GM19099 (cell line): ENCODE data around the gene TMEM97.
A peak's percentile ranks its signal among the peaks of the same experiment; 100 is the strongest.

Experiments used
- POLR2A ChIP-seq: IDR thresholded peaks from 3 replicates; pipeline ENCODE4 v1.6.1; 2011; ENCODE audit warnings: low read depth; ENCODE audit not compliant: insufficient read length; ENCODE audit errors: extremely low read depth

TMEM97 gene

DNA sequence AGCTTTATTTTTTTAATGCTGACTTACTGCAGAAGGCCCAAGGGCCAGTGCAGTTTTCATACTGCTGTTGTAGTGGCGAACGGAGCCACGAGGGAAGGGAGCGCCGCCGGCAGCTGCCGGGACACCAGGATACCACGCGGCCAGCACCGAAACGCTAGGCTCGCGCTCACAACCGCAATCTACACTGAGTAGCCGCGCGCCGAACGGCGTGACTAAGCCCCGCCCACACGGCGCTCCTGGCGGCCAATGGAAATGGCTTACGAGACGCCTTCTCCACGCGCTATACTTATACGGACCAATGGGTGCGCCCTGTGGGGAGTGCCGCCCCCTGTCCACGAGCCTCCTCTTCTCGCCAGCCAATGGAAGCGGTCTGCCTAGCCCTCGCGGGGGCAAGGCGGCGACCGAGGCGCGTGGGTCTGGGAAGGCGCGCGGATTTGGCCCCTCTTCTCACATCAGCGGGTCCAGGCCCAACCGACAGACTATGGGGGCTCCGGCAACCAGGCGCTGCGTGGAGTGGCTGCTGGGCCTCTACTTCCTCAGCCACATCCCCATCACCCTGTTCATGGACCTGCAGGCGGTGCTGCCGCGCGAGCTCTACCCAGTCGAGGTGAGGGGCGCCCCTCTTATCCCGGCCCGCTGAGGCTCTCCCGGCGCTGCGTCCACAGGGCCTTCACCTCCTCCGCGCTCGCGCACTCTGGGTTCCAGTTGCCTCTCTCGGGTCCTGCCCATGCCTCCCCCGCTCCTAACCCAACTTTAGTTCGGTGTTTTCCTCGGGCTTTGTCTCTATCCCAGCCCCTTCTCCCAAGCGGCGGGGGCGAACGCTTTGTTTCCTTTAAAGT is at the start of gene TMEM97:
Gene TMEM97 (plus strand): TSS at position 442 of the 839 bp plus-strand sequence. CDS start 40 bp downstream, at position 482.
- peak; percentile 81 for TF ChIP-seq POLR2A

DNA sequence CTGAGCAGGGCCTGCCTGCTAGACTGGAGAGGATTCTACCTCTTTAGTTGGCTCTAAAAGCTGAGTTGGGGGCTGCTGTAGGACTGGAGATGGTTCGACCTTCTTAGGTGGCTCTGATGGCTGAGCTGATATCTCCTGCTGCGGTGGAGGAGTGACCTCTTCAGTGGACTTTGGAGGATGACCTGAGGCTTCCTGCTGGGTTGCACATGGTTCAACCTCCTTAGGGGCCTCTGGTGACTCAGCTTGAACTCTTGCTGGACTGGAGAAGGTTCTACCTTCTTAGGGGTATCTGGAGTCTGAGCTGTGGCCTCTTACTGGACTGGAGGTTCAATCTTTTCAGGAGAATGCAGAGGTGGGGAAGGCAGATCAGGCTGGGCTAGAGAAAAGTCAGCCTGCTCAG is 48.9 kb upstream of the TMEM97 start:
- no peak for TF ChIP-seq POLR2A

DNA sequence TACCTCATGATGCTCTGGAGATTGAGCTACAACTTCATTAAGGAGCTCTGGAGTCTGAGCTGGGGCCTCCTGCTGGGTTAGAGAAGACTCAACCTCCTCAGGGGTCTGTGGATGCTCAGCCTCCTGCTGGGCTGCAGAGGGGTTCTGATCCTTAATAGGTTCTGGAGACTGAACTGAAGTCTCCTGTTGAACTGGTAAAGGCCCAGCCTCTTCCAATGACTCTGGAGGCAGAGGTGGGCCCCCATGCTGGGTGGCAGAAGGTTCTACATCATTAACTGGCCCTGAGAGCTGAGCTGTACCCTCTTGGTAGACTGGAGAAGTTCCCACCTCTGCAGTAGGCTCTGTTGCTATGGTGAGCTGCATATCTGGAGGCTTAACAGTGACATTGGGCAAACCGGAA is 48.1 kb upstream of the TMEM97 start:
- no peak for TF ChIP-seq POLR2A

DNA sequence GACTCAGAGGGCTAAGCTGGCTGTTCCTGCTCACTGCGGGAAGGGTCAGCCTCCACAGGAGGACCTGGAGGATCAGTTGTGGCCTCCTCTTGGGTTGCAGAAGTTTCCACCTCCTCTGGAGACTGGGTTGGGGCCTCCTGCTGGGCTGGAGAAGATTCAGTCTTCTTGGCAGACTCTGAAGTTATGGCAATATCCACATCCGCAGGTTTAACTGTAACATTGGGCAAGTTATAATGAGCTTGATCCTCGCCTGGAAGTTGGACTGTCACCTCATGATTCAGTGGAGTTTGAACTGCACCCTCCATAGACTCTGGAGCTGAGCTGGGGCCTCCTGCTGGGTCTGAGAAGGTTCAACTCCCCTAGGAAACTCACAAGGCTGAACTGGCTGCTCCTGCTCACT is 47.6 kb upstream of the TMEM97 start:
- no peak for TF ChIP-seq POLR2A

DNA sequence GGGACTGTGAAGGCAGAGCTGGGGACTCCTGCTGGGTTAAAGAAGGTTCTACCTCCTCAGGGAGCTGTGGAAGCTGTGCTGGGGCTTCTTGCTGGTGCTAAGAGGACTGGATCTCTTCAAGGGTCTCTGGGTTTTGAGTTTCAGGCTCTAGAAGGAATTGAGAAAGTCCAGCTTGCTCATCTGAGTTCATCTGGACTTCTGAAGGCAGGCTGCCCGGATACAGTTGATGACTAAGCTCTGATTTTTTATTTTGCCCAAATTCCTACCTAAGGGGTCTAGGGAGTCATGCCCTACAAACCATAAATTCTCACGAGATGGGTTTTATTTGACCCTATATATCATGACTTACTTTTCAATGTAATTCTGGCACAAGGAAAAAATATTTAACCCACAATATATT is 46.8 kb upstream of the TMEM97 start:
- no peak for TF ChIP-seq POLR2A

DNA sequence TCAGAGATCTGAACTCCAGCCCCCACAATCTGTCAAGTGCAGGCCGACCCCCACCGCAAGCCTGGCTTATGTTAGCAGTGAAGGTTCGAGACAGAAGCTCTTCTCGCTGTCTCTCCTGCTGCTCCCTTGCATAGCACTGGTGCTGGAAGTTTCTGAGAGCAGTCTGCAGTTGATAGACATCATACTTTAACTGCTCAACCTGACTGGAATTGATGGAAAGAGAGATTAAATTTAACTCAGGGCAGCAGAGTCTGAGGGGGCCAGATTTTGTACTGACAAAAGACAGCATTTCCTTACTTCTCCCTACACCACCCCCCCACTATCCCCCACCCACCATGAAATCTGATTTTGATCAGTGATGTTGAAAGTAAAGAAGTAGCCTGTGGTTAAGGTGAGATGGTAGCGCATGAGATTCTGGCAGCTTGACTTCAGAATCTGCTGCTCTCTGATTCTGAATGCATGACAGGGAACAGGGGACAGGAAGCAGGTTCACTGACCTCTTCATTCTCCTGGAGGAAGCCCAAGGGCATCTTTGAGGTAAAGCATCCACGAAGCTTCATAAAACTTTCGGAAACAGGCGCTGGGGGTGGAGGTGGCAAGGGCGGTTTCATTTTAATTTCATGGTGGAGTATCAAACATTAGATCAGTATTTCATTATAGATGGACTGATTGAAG is 44.3 kb upstream of the TMEM97 start:
- TF ChIP-seq POLR2A: no peak

DNA sequence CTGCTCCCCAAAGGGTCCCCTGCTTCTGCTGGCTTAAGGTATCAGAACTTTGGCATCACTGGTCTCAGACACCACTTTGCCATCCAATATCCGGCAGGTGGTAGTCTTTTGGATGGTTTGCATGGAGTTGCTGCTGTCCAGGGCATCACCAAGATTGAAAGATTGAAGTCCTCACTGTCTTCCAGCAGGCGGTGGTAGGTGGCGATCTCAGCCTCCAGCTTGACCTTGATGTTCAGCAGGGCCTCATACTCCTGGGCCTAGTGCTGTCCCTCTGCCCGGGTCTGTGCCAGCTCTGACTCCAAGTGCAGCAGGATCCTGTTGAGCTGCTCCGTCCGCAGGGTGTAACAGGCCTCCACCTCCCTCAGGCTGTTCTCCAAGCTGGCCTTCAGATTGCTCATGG is 43.0 kb upstream of the TMEM97 start:
- TF ChIP-seq POLR2A: no peak

DNA sequence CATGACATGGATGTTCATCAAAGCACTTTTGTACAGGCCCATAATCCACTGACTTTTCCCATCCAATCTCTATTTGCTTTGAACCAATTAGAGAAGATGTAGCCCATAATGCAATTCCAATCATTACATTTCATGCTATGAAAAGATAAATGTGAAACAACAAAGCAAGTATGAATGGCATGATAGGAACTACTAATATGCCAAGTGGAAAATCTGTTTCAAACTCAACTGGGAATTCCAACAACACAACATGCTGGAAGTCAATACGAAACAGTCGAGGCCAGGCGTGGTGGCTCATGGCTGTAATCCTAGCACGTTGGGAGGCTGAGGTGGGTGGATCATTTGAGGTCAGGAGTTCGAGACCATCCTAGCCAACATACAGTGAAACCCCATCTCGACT is 39.6 kb upstream of the TMEM97 start:
- TF ChIP-seq POLR2A: no peak

DNA sequence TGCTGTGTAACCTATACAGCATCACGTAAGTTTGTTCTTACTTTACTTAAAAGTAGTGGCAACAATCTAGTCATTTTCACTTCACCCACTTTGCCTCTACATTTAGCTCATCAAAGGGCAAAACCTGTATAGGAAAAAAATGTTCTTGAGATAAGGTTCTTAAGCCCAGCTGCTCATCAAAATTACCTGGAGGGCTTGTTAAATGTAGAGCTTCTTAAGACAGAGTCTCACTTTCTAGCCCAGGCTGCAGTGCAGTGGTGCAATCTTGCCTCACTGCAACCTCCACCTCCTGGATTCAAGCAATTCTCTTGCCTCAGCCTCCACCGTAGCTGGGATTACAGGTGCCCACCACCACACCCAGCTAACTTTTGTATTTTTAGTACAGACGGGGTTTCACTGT is 38.2 kb upstream of the TMEM97 start:
- TF ChIP-seq POLR2A: no peak

DNA sequence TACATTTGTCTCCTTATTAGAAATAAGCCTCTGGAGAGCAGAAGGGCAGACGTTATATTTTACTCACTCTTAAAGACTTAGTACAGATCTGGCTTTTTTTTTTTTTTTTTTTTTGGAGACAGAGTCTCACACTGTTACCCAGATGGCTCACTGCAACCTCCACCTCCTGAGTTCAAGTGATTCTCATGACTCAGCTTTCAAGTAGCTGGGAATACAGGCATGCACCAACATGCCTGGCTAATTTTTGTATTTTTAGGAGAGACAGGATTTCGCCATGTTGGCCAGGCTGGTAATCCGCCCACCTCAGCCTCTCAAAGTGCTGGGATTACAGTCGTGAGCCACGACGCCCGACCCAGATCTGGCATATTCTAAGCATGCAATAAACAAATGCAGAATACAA is 36.4 kb upstream of the TMEM97 start:
- no peak for TF ChIP-seq POLR2A

DNA sequence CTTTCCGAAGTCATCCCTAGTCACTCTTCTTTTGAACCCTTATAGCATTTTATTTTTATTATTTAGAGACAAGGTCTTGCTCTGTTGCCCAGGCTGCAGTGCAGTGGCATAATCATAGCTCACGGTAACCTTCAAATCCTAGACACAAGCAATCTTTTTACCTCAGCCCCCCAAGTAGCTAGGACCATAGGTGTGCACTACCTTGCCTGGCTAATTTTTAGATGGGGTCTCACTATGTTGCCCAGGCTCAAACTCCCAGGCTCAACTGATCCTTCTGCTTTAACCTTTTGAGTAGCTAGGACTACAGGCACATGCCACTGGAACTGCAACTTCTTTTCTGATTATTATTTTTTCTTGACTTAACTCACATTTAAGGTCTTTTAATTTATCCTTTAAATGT is 33.0 kb upstream of the TMEM97 start:
- no peak for TF ChIP-seq POLR2A

DNA sequence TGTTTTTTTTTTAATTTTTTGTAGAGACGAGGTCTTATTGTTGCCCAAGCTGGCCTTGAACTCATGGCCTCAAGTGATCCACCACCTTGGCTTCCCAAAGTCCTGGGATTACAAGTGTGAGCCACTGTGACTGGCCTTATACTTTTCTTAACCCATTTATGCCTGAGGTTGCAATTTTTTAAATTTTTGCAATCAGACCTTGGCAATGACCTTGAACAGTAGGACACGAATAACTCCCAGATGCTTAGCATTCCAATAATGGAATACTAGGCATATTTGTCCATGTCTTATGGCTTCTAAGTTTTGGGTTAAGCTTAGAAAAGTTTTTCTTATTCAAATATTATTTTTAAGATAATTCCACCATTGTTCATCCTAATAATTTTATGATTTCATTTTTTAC is 28.3 kb upstream of the TMEM97 start:
- TF ChIP-seq POLR2A: no peak

DNA sequence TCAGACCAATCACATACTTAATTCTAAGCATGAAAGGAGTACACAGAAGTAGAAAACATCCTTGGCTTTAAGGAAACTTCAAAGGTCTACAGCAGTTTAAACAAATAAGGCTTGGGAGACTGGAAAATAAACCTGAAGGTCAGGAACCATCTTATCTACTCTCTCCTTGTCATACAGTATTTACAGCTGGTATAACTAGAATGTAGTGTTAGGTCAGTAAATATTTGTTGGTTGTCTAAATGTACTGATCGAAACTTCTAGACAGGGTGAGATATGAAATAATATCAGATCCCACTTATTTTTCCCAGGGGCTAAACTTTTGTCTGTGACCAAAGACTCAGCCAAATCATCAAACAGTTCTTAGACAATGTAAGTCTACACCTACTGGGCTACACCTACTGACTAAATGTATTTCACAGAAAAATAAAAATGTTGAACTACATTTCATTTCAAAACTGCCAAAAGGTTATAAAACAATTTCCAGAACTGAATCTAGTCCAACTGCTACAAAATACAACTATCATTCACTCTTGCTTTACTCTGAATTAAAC is 27.1 kb upstream of the TMEM97 start:
- no peak for TF ChIP-seq POLR2A

DNA sequence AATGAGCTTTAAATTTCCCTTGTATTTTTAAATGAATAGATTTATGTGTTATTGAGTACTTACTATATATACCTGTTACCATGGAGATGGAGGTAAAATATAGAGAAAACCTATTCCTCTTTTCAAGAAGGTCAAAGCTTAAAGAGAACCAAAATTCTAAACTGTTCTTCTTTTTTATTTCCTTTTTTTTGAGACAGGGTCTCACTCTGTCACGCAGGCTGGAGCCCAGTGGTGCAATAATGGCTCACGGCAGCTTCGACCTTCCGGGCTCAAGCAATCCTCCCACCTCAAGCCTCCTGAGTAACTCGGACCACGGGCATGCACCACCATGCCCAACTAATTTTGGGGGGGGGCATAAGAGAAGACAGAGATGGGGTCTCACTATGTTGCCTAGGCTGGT is 25.0 kb upstream of the TMEM97 start:
- TF ChIP-seq POLR2A: no peak

DNA sequence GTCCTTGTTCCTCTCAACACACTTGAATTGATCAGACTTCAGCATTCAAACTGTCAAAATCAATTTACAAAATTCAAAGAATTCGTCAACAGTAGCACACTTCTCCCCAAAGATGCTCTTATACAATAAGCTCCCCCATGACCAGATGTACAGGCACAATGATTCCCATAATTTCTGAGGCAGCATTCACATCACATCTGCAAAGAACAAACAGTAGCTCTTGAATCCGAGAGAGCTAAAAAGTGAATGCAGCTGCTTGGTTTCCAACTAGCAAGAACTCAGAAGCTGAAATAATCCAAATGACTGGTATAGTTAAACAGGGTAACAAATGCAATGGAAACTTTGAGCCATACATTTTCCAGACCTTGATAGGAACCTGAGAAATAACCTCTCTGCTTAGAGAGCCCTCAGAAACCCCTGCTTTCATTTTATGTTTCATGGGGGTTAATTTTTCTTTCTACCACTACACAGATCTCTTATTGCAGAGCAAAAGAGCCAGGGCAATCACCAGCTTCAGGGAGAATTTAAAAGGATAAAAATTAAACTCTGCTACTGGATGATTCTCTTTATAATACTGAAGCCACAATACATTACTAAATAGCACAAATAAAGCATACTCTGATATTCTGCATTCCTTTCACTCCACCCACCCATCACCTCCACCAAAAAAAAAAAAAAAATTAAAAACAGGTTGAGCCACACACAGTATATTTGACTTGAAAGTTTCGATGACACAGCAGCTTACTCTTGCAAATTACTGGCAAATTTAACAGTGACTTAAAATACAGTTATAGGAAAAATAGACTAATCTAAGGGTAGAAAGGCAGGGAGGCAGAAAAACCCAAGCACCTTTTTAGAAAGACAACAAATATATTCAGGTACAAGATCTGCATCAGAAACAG is 23.1 kb upstream of the TMEM97 start:
- no peak for TF ChIP-seq POLR2A
